ENCODE measurements around the gene SNX13.

SNX13 gene

GRCh38 chr7:17774716-17775288 is 165.5 kb downstream of the SNX13 start:
- DNase-seq (ENCODE audit: low read depth), result peak; percentile 36

- peak; percentile 93 for DNase-seq (ENCODE audit: low read depth)
These were observed 166.0 kb downstream of the SNX13 start for GRCh38 chr7:17774248-17774647.

- peak; percentile 96 for DNase-seq (ENCODE audit: low read depth)
These were observed 167.0 kb downstream of the SNX13 start for GRCh38 chr7:17773289-17773626.

GRCh38 chr7:17772581-17773288 is 167.6 kb downstream of the SNX13 start:
- peak; percentile 32 for DNase-seq (ENCODE audit: low read depth)

- DNase-seq (ENCODE audit: low read depth), result no peak
These were observed 168.3 kb downstream of the SNX13 start for GRCh38 chr7:17771901-17772408.

- no peak for DNase-seq (ENCODE audit: low read depth)
These were observed 169.5 kb downstream of the SNX13 start for GRCh38 chr7:17770710-17771375.

- DNase-seq (ENCODE audit: low read depth), result peak; percentile 69
These were observed 170.4 kb downstream of the SNX13 start for GRCh38 chr7:17769918-17770317.

- no peak for DNase-seq (ENCODE audit: low read depth)
These were observed 182.3 kb downstream of the SNX13 start for GRCh38 chr7:17758008-17758407.

GRCh38 chr7:17746020-17746530 is 194.2 kb downstream of the SNX13 start:
- no peak for DNase-seq (ENCODE audit: low read depth)

GRCh38 chr7:17745610-17746009 is 194.7 kb downstream of the SNX13 start:
- no peak for DNase-seq (ENCODE audit: low read depth)

GRCh38 chr7:17743316-17743715 is 197.0 kb downstream of the SNX13 start:
- DNase-seq (ENCODE audit: low read depth), result no peak

- no peak for DNase-seq (ENCODE audit: low read depth)
These were observed 198.9 kb downstream of the SNX13 start for GRCh38 chr7:17741426-17741825.
